ENCODE results near the gene PHAF1. TPM values are rescaled to one million over a fixed set of nuclear protein-coding genes. Genes with fewer than 3 reads are reported as not detected.

Gene PHAF1
- total and polyA plus RNA-seq, 9 of the 15 experiments (the other 6 are each of a cell fraction or from before 2014, with no cell fraction given): 5.1 to 25.4 (median 13.8) TPM

DNA sequence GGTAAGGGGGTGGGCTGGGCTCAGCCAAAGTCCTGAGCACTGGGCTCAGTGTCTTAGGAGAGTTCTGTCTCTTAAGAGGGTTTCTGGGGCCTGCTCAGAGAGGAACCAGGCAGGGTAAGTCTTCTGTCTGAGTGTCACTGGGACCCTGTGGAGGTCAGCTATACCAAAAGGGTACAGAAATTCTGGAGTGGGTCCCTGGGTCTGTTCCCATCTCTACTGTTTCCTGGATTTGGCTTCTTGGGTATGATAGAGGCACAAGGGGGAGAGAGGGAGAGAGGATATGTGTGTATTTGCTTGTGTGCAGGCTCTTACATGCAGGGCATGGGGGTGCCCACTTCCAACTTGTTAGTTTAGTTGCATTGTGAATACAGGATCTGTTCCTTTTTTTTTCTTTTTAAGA lies 83.8 kb downstream of the PHAF1 start:
- intact Hi-C loops (cut with micrococcal nuclease) (loop anchor here (2.0 to 5.0 kb wide), 2 partner anchors 34 to 53 kb away; partner anchors contain the start of genes FHOD1 and TMEM208), in situ Hi-C loops (cut with MboI) (no loop called here)
- DNase-seq (ENCODE audit: extremely low read depth in 1 of 4, low spot score in 3 of 4) (no peak), ATAC-seq (no peak), FAIRE-seq (no peak)
- Histone ChIP-seq H2AFZ (ENCODE audit: low read depth, low read length) (no peak overlapping the region), H3K9ac (ENCODE audit: insufficient read depth in 1 of 2, low read depth in 2 of 2, low read length in 2 of 2) (peak overlapping the region; percentile 88 to 95; a peak in 3 of 4 replicates), H3K4me3 (peak overlapping the region; percentile 83), H3K27ac (ENCODE audit: extremely low read depth, low read depth, low read length) (peak overlapping the region; percentile 63; the same call in 1 of the 3 replicates), H3K79me2 (ENCODE audit: control insufficient read depth, insufficient read depth, low read length) (peaks cover 46% of the 10 kb centered on the region), H3K9me3 (replicated peaks; ENCODE audit: control insufficient read depth, insufficient read depth, low read depth, low read length) (no peaks in the 10 kb centered on the region), H3K9me1 (ENCODE audit: control insufficient read depth, insufficient read depth, low read length) (no peaks in the 10 kb centered on the region), H3K4me1 (replicated peaks in 1 of 2; ENCODE audit: control insufficient read depth in 2 of 2, insufficient read depth in 2 of 2, low read length in 2 of 2) (peaks cover 38 to 69% of the 10 kb centered on the region in 2 experiments), H4K20me1 (replicated peaks; ENCODE audit: control insufficient read depth, insufficient read depth, low read length) (no peaks in the 10 kb centered on the region), H3K27me3 (ENCODE audit: control insufficient read depth in 2 of 2, insufficient read depth in 2 of 2, low read length in 2 of 2) (no peaks in the 10 kb centered on the region), H3K36me3 (ENCODE audit: control insufficient read depth, insufficient read depth, low read length) (peaks cover 58% of the 10 kb centered on the region), H3K4me2 (ENCODE audit: insufficient read depth, low read length) (peak overlapping the region; percentile 97)
- BruUV-seq (replicated peaks): no TSS peak
- ChIA-PET POLR2A (interaction anchor here (0.6 to 1.2 kb wide), 3 partner anchors 9 to 1179 kb away, joined by 3 to 4 read pairs (median 4); no protein-coding TSS in a partner anchor), CTCF (ENCODE audit: low intra/inter-chr PET ratio) (no interaction called here)
- TF ChIP-seq RREB1 (CRISPR knock-in tag; IDR thresholded peaks at IDR 0.05): no peak
- no peak for TF ChIP-seq ZNF644 (tag; IDR thresholded peaks at IDR 0.05; ENCODE audit: low read depth)
- TF ChIP-seq RBM22 (IDR thresholded peaks at IDR 0.05; ENCODE audit: low read depth, low read length, poor library complexity, severe bottlenecking): no peak
- TF ChIP-seq PTTG1 (tag; IDR thresholded peaks at IDR 0.05; ENCODE audit: low read depth): no peak
- TF ChIP-seq ZNF3 (CRISPR knock-in tag; IDR thresholded peaks at IDR 0.05): no peak
- no peak for TF ChIP-seq HMBOX1 (IDR thresholded peaks at IDR 0.05)
- TF ChIP-seq ZBTB26 (CRISPR knock-in tag; IDR thresholded peaks at IDR 0.05): no peak
- TF ChIP-seq ZNF57 (CRISPR knock-in tag; IDR thresholded peaks at IDR 0.05): no peak
- TF ChIP-seq ZNF512 (tag; IDR thresholded peaks at IDR 0.05): no peak
- TF ChIP-seq, protein P1, sequence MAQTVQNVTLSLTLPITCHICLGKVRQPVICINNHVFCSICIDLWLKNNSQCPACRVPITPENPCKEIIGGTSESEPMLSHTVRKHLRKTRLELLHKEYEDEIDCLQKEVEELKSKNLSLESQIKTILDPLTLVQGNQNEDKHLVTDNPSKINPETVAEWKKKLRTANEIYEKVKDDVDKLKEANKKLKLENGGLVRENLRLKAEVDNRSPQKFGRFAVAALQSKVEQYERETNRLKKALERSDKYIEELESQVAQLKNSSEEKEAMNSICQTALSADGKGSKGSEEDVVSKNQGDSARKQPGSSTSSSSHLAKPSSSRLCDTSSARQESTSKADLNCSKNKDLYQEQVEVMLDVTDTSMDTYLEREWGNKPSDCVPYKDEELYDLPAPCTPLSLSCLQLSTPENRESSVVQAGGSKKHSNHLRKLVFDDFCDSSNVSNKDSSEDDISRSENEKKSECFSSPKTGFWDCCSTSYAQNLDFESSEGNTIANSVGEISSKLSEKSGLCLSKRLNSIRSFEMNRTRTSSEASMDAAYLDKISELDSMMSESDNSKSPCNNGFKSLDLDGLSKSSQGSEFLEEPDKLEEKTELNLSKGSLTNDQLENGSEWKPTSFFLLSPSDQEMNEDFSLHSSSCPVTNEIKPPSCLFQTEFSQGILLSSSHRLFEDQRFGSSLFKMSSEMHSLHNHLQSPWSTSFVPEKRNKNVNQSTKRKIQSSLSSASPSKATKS (CRISPR knock-in tag; IDR thresholded peaks at IDR 0.05): no peak

All from K562 (cell line).